ENCODE results near the gene LGALS8. TPM values are rescaled to one million over a fixed set of nuclear protein-coding genes. Genes with fewer than 3 reads are reported as not detected.
A peak's percentile ranks its signal among the peaks of the same experiment; 100 is the strongest.

Gene LGALS8
- total and polyA plus RNA-seq, 4 donors: 29.9 to 160 (median 53.1) TPM

DNA sequence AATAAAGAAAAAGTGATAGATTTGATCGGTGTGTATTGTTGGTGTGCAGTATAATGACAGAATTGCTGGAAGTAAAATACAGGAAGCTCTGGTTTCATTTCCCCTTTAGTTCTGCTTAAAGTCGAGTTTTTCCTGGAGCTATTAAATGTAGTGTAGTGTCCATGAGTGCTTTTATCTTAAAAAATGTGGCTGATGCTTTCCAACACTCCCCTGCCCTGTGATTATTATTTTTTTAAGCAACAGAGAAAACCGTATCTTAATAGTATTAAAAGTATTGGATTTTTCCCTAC is 1.1 kb downstream of the LGALS8 start:
- Histone ChIP-seq H3K9ac (ENCODE audit: insufficient read depth in 1 of 2, low read length in 2 of 2) (peak overlapping the region; percentile 65 to 85), H3K4me3 (no peak overlapping the region), H3K4me1 (ENCODE audit: control insufficient read depth in 5 of 5, insufficient read depth in 5 of 5, low read length in 5 of 5) (peaks cover 0 to 17% (median 5%) of the 10 kb centered on the region in 5 donors), H3K9me3 (ENCODE audit: control insufficient read depth in 4 of 4, insufficient read depth in 3 of 4, low read length in 3 of 4) (no peaks in the 10 kb centered on the region), H3K27ac (ENCODE audit: low read depth in 1 of 2, low read length in 1 of 2) (peak overlapping the region in 1 of 2 donors; percentile 98), H3K27me3 (ENCODE audit: control insufficient read depth in 3 of 3, insufficient read depth in 3 of 3, low read length in 2 of 3) (no peaks in the 10 kb centered on the region), H3K36me3 (ENCODE audit: control insufficient read depth in 4 of 4, insufficient read depth in 4 of 4, low read length in 4 of 4) (peaks cover 0 to 11% (median 3%) of the 10 kb centered on the region in 4 donors)
- peak in 1 of 3 donors; percentile 17 for DNase-seq
- TF ChIP-seq, protein P1, sequence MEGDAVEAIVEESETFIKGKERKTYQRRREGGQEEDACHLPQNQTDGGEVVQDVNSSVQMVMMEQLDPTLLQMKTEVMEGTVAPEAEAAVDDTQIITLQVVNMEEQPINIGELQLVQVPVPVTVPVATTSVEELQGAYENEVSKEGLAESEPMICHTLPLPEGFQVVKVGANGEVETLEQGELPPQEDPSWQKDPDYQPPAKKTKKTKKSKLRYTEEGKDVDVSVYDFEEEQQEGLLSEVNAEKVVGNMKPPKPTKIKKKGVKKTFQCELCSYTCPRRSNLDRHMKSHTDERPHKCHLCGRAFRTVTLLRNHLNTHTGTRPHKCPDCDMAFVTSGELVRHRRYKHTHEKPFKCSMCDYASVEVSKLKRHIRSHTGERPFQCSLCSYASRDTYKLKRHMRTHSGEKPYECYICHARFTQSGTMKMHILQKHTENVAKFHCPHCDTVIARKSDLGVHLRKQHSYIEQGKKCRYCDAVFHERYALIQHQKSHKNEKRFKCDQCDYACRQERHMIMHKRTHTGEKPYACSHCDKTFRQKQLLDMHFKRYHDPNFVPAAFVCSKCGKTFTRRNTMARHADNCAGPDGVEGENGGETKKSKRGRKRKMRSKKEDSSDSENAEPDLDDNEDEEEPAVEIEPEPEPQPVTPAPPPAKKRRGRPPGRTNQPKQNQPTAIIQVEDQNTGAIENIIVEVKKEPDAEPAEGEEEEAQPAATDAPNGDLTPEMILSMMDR (IDR thresholded peaks at IDR 0.05; ENCODE audit: control extremely low read depth, extremely low read depth): no peak
- WGBS, 2 donors: 3 to 5% methylated on average over 3 of the region's 3 CpGs
- peak; percentile 9 for ATAC-seq (ENCODE audit: insufficient read depth, low FRiP score)

DNA sequence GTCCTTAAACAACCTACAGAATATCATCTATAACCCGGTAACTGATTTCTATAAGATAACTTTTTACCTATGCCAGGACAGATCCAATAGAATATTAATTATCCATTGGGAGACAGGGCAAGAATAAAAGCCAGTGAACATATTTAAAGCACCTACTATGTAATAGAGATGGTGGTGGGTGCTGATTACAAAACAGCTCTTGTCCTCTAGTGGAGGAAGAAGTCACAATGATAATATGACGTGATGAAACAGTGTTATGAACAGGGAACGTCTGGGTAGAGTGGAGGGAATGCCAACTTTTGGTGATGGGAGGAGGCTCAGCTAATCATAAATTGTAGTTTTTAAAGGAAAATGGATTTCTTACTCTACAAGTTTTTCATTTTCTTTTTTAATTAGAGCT is 2.3 kb downstream of the LGALS8 start:
- TF ChIP-seq, protein P1 (IDR thresholded peaks at IDR 0.05; ENCODE audit: control extremely low read depth, extremely low read depth): no peak

DNA sequence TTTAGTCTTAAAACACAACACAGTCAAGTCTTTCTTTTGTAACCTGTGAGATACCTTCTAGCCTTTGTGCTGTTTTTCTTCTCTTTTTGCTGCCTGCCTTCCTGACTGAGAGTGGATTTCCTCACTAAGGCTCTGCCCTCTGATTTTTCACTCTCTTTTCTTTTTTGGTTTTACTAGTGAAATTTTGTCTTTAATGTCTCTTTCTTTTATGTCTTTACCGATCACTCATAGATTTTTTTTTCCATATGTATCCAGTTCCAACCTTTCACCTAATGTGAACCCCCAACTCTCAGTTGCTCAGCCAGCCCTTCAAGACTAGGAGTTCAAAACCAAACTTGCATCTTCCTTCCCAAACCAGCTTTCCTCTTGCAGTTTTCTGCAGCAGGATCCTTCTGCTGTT is 6.5 kb downstream of the LGALS8 start:
- no peak overlapping the region for H3K9ac ChIP-seq (ENCODE audit: insufficient read depth in 1 of 2, low read length in 2 of 2)
- no peaks in the 10 kb centered on the region for H3K9me3 ChIP-seq (ENCODE audit: control insufficient read depth in 4 of 4, insufficient read depth in 3 of 4, low read length in 3 of 4)
- H3K4me3 ChIP-seq: no peak overlapping the region
- 90 to 93% methylated on average over 1 of the region's 1 CpG for WGBS, 2 donors
- TF ChIP-seq, protein P1 (IDR thresholded peaks at IDR 0.05; ENCODE audit: control extremely low read depth, extremely low read depth): no peak
- ATAC-seq (ENCODE audit: insufficient read depth, low FRiP score): no peak
- peaks cover 0 to 11% (median 7%) of the 10 kb centered on the region in 4 donors for H3K36me3 ChIP-seq (ENCODE audit: control insufficient read depth in 4 of 4, insufficient read depth in 4 of 4, low read length in 4 of 4)
- H3K27me3 ChIP-seq (ENCODE audit: control insufficient read depth in 3 of 3, insufficient read depth in 3 of 3, low read length in 2 of 3): no peaks in the 10 kb centered on the region
- no peak for DNase-seq
- H3K4me1 ChIP-seq (ENCODE audit: control insufficient read depth in 5 of 5, insufficient read depth in 5 of 5, low read length in 5 of 5): peaks cover 0 to 6% (median 0%) of the 10 kb centered on the region in 5 donors
- H3K27ac ChIP-seq (ENCODE audit: low read depth in 1 of 2, low read length in 1 of 2): no peak overlapping the region

More for the DNA sequence above, 2.3 kb downstream of the LGALS8 start:
- ATAC-seq (ENCODE audit: insufficient read depth, low FRiP score) (no peak), DNase-seq (no peak)
- Histone ChIP-seq H3K9me3 (ENCODE audit: control insufficient read depth in 4 of 4, insufficient read depth in 3 of 4, low read length in 3 of 4) (no peaks in the 10 kb centered on the region), H3K36me3 (ENCODE audit: control insufficient read depth in 4 of 4, insufficient read depth in 4 of 4, low read length in 4 of 4) (peaks cover 0 to 11% (median 5%) of the 10 kb centered on the region in 4 donors), H3K4me1 (ENCODE audit: control insufficient read depth in 5 of 5, insufficient read depth in 5 of 5, low read length in 5 of 5) (peaks cover 0 to 17% (median 5%) of the 10 kb centered on the region in 5 donors), H3K9ac (ENCODE audit: insufficient read depth in 1 of 2, low read length in 2 of 2) (no peak overlapping the region), H3K4me3 (no peak overlapping the region), H3K27ac (ENCODE audit: low read depth in 1 of 2, low read length in 1 of 2) (no peak overlapping the region), H3K27me3 (ENCODE audit: control insufficient read depth in 3 of 3, insufficient read depth in 3 of 3, low read length in 2 of 3) (no peaks in the 10 kb centered on the region)
- 65 to 72% methylated on average over 3 of the region's 3 CpGs for WGBS, 2 donors

DNA sequence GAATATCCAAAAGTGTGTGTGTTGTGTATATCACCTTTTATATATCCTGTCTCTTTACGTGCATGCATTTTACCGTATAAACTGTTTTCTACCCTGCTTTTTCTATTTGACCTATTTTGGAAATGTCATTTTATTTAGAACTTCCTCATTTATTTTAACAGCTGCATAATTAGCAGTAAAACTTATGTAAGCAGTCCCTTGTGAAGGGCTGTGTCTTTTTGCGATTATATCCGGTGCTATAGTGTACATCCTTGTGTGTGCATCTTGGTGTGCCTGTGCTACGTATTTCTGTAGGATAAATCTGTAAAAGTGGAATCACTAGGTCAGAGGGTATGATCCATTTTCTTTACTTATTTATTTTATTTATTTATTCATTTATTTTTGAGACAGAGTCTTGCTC is 7.2 kb downstream of the LGALS8 start:
- Histone ChIP-seq H3K36me3 (ENCODE audit: control insufficient read depth in 4 of 4, insufficient read depth in 4 of 4, low read length in 4 of 4) (peaks cover 0 to 13% (median 11%) of the 10 kb centered on the region in 4 donors), H3K9me3 (ENCODE audit: control insufficient read depth in 4 of 4, insufficient read depth in 3 of 4, low read length in 3 of 4) (no peaks in the 10 kb centered on the region), H3K27ac (ENCODE audit: low read depth in 1 of 2, low read length in 1 of 2) (no peak overlapping the region), H3K4me1 (ENCODE audit: control insufficient read depth in 5 of 5, insufficient read depth in 5 of 5, low read length in 5 of 5) (peaks cover 0 to 6% (median 0%) of the 10 kb centered on the region in 5 donors), H3K9ac (ENCODE audit: insufficient read depth in 1 of 2, low read length in 2 of 2) (no peak overlapping the region), H3K4me3 (no peak overlapping the region), H3K27me3 (ENCODE audit: control insufficient read depth in 3 of 3, insufficient read depth in 3 of 3, low read length in 2 of 3) (no peaks in the 10 kb centered on the region)
- DNase-seq: no peak
- no peak for ATAC-seq (ENCODE audit: insufficient read depth, low FRiP score)
- 47 to 67% methylated on average over 5 of the region's 5 CpGs for WGBS, 2 donors
- TF ChIP-seq, protein P1 (IDR thresholded peaks at IDR 0.05; ENCODE audit: control extremely low read depth, extremely low read depth): no peak

Measured in lung (tissue), 12 donors.